ENCODE data around the gene MEF2D.
A peak's percentile ranks its signal among the peaks of the same experiment; 100 is the strongest.

The MEF2D gene

DNA sequence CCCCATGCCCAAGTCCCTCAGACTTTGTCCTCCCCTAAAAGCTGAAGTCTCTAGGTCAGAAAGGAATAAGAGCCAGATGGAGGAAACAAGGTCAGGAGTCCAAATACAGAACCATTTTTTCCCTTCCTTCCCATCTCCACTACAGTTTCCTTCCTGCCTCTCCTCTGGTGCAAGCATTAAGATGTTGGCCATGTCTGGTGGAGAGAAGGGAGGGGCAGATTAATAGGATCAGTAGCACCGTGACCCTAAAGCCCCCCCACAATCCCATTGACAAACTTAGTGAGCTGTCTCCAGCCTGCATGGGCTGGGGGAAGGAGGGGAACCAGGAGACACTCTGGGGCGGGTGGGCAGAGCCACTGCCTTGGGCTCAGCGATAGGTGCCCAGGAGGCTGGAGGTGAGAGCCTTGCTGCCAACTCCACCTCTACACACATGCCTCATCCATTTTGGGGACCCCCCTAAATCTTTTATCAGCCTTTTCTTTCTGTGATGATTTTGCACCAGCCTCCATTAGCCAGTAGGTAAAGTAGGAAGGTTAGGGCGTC, 71.8 kb downstream of the MEF2D start:
- no peak for DNase-seq (ENCODE audit: low read depth, low spot score)

- no peak for DNase-seq (ENCODE audit: low read depth, low spot score)
Measured at GRCh38 chr1:156427957-156428356, 72.6 kb downstream of the MEF2D start.

DNA sequence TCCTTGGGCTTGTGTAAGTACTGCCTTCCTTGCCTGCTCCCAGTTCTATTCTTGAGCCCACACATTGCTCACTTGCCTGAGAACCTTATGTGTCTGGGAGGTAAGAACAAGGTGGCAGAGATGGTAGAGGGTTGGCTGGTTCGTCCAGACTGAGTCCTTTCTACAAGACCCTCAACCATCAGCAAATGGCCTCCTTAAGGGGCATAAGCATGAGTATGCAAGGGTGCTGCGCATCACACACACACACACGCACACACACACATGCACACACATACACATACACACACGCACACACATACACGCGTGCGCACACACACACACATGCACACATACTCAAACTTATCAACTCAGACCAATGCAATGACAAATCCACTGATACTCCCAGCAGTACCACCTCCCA, 74.6 kb downstream of the MEF2D start:
- DNase-seq (ENCODE audit: low read depth, low spot score) = no peak

- no peak for DNase-seq (ENCODE audit: low read depth, low spot score)
Measured at GRCh38 chr1:156424806-156425432, 75.7 kb downstream of the MEF2D start.

DNA sequence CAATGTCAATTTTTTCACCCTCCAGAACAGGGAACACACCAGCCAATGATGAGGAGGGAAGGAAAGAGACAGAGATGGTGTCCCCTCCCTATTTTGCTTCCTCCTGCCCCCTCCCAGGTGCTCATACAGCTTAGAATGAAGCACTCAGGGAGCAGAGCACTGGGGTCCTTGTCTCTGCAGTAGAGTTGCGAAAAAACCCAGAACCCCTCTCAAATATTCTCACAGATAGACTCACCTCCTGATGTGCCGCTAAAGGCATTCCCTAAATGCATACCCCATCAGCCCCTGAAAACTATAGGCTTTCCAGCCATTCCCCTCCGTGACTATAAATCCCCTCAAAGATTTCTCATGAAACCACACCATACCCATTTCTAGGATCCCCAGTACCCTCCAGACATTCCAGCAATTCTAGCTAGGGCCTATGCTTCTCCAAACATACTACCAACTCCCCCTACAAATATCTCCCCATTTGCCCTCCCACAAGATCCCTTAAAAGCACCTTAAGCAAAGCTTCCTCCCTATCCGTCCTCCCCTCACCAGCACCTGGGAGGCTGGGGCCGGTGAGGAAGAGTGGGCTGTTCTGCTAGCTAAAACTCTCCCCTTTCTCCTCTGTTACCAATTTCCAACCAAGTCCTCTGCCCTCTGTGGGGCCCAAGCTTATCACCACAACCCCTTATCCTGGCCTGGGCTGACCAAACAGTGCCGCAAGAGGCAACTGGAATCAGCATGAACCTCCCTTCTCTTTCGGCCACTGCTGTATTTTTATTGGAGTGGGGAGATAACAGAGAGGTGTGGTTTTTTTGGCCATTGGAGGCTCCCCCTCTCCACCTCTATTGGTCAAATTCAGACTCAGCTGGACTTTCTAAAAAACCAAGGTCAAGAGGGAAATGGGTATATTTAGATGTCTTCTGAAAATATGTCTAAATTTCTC, 76.9 kb downstream of the MEF2D start:
- DNase-seq (ENCODE audit: low read depth, low spot score) = no peak

DNA sequence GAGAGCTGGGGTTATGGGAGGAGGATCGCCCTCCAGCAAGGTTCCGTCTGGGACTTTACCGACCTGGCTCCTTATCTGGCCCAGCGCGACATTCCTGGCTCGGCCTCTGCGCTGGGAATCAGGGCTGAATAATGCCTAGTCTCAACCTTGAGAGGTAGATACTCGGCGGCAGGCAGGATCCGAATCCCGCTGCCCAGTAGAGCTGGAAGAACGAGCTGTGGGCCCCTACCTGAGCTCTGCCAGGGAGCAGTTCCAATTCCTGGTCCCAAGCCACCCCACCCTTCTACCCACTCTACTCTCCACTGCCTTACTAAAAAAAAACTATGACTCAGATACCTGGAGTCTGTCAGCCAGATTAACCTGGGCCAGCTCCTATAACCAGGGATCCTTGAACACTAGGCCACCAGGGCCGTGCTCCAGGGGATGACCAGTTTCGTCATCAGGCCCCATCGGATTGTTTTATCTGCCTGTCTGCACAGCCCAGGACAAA, 77.9 kb downstream of the MEF2D start:
- no peak for DNase-seq (ENCODE audit: low read depth, low spot score)

DNA sequence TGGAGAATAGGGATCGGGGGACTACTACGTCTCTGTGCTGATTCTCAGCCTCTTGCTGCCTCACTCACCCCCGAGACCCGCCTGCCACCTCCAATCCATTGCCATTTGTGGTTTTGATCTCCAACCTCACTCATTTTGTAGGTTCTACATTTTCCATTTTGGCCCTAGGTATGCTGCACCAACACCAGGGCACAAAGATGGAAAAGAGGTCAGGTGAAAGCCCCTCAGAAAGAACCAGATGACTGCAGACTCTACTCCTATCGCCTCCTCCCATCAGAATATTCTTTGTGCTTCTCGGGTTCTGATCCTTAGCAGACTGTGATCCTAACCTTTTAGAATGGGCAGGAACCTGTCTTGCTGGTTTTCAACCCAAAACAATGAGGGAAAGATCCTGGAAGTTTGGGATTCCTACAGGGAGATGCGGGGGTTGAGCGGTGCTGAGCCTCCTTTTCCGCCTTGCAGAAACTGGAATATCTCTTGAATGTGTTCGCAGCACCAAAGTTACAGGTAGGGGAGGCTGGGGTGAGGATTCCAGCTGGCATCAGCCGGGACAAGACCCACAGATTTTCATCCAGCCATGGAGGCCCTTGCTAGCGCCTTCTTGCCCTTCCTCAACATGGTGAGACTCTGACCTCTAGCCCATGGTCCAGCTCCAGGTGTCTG, 78.5 kb downstream of the MEF2D start:
- no peak for DNase-seq (ENCODE audit: low read depth, low spot score)

GRCh38 chr1:156421062-156421938, 79.3 kb downstream of the MEF2D start:
- peak; percentile 37 for DNase-seq (ENCODE audit: low read depth, low spot score)

GRCh38 chr1:156420205-156421061, 80.1 kb downstream of the MEF2D start:
- DNase-seq (ENCODE audit: low read depth, low spot score) = no peak

DNA sequence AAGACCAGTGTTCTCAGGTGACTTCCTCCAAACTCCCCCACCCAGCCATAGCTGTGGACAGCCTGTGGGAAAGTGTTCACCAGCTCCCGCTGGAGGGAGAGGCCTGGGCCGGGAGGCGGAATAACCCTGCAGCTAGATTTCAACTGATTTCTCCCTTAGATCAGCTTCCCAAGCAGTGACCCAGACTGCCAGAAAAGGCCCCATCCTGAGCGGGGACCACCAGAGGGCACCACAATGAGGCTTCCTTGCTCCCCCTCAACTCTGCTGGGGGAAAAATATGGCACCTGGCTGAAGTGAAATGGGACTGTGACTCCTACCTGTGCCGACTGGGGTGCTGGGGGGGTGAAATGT, 80.7 kb downstream of the MEF2D start:
- DNase-seq (ENCODE audit: low read depth, low spot score) = no peak

GRCh38 chr1:156418416-156419070, 82.0 kb downstream of the MEF2D start:
- DNase-seq (ENCODE audit: low read depth, low spot score) = no peak

GRCh38 chr1:156417401-156418020, 83.1 kb downstream of the MEF2D start:
- no peak for DNase-seq (ENCODE audit: low read depth, low spot score)

DNA sequence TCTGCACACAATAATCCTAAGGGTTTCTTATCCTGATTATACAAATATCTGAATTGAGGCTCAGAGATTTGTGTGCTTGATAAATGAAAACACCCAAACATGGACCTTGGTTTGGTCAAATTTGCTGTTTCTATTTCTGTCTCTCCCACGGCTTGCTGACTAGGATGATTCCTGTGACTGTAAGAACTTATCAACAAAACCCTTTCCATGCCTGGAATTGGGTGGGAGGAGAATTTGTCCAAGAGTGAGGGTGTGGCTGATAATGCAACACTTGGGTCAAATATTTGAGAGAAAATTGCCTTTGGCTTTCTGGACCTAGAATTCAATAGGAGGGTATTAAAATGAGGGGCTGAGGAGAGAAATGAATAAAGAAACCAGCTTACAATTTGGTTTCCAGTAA, 83.6 kb downstream of the MEF2D start:
- DNase-seq (ENCODE audit: low read depth, low spot score) = no peak

DNA sequence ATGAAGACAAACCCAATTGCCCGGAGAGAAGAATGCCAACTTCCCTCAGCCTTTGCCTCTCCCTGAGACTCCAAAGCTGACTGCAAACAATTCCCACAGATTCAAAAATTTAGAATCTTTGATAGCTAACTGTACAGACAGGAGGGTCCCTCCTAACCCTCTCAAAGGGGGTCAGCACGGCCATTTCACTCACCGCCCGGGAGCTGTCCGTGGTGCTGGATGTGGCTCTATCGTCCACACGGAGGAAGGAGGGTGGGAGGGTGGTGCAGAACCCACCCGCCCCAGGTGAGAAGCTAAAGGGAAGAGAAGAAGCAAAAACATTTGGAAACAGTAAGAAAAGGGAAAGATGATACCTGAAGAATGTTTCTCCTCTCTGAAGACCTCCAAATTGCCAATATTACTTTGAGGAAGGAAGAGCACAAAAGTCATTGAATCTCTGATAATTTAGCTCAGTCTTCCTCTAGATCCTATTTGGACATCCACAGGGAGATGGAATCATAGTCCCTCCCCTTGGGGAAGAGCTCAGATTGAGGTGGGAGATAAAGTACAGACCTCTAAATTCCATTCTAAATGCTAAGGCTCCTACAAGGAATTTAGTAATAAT, 86.0 kb downstream of the MEF2D start:
- DNase-seq (ENCODE audit: low read depth, low spot score) = no peak
